Trophoblast cell (in vitro differentiated cells and primary cell): Measurements from ENCODE around the gene DNAH1.

ENCODE experiments used
- DNase-seq, 2 donors: peaks; one replicate each; pipeline ENCODE4 v3.0.0-alpha.2; 2016
- H2AFZ ChIP-seq: 2 replicates; pipeline ENCODE4 v1.6.1; 2013; ENCODE audit warnings: low read length, moderate library complexity, mild to moderate bottlenecking; ENCODE audit not compliant: insufficient read depth, poor library complexity
- H2AK5ac ChIP-seq: 2 replicates; pipeline ENCODE4 v1.6.1; 2013; ENCODE audit warnings: mild to moderate bottlenecking, low read length
- H2BK120ac ChIP-seq: 2 replicates; pipeline ENCODE4 v1.6.1; 2013; ENCODE audit warnings: low read length, mild to moderate bottlenecking, moderate library complexity; ENCODE audit not compliant: insufficient read depth, poor library complexity
- H2BK12ac ChIP-seq: 2 replicates; pipeline ENCODE4 v1.6.1; 2013; ENCODE audit warnings: mild to moderate bottlenecking, low read length, moderate library complexity
- H2BK5ac ChIP-seq: 2 replicates; pipeline ENCODE4 v1.6.1; 2013; ENCODE audit warnings: low read length, low read depth, moderate library complexity, mild to moderate bottlenecking; ENCODE audit not compliant: poor library complexity
- H3K14ac ChIP-seq: 2 replicates; pipeline ENCODE4 v1.6.1; 2013; ENCODE audit warnings: mild to moderate bottlenecking, low read length
- H3K18ac ChIP-seq: 2 replicates; pipeline ENCODE4 v1.6.1; 2013; ENCODE audit warnings: mild to moderate bottlenecking, low read length
- H3K23ac ChIP-seq: 2 replicates; pipeline ENCODE4 v1.6.1; 2013; ENCODE audit warnings: low read length
- H3K27ac ChIP-seq: 2 replicates; pipeline ENCODE4 v1.5.1; 2013; ENCODE audit warnings: low read depth, mild to moderate bottlenecking, inconsistent platforms, low read length, moderate library complexity
- H3K27me3 ChIP-seq: 2 replicates; pipeline ENCODE4 v1.6.1; 2013; ENCODE audit warnings: inconsistent platforms, mild to moderate bottlenecking, low read length, moderate library complexity; ENCODE audit not compliant: insufficient read depth
- H3K36me3 ChIP-seq, 2 experiments: 1 replicate in 1 of 2; 2 replicates in 1 of 2; pipeline ENCODE4 v1.6.1; 2013; ENCODE audit warnings: low read length in 2 of 2, mild to moderate bottlenecking in 2 of 2, moderate library complexity in 1 of 2; ENCODE audit not compliant: insufficient read depth in 2 of 2, control insufficient read depth in 1 of 2
- H3K4ac ChIP-seq: 2 replicates; pipeline ENCODE4 v1.6.1; 2013; ENCODE audit warnings: low read depth, mild to moderate bottlenecking, low read length, moderate library complexity
- H3K4me1 ChIP-seq, 2 experiments: 1 replicate in 1 of 2; 2 replicates in 1 of 2; pipeline ENCODE4 v1.6.1; 2013; ENCODE audit warnings: low read length in 2 of 2, mild to moderate bottlenecking in 2 of 2, moderate library complexity in 1 of 2; ENCODE audit not compliant: insufficient read depth in 2 of 2, control insufficient read depth in 1 of 2
- H3K4me2 ChIP-seq: 2 replicates; pipeline ENCODE4 v1.6.1; 2013; ENCODE audit warnings: inconsistent platforms, mild to moderate bottlenecking, low read length, moderate library complexity
- H3K4me3 ChIP-seq: 2 replicates; pipeline ENCODE4 v1.5.1; 2013; ENCODE audit warnings: mild to moderate bottlenecking, low read depth, low read length, inconsistent platforms
- H3K79me1 ChIP-seq: one replicate; pipeline ENCODE4 v1.6.1; 2013; ENCODE audit warnings: low read length
- H3K79me2 ChIP-seq: 2 replicates; pipeline ENCODE4 v1.6.1; 2013; ENCODE audit warnings: low read length, mild to moderate bottlenecking; ENCODE audit not compliant: control insufficient read depth, insufficient read depth, poor library complexity
- H3K9ac ChIP-seq: 2 replicates; pipeline ENCODE4 v1.6.1; 2013; ENCODE audit warnings: mild to moderate bottlenecking, low read length
- H3K9me3 ChIP-seq: 2 replicates; pipeline ENCODE4 v1.6.1; 2013; ENCODE audit warnings: low read depth, mild to moderate bottlenecking, control low read depth, inconsistent platforms, low read length; ENCODE audit not compliant: insufficient read depth
- H4K12ac ChIP-seq: 2 replicates; pipeline ENCODE4 v1.6.1; 2013; ENCODE audit warnings: low read depth, mild to moderate bottlenecking, low read length, moderate library complexity
- H4K8ac ChIP-seq: 2 replicates; pipeline ENCODE4 v1.6.1; 2013; ENCODE audit warnings: low read depth, mild to moderate bottlenecking, low read length, moderate library complexity
- H4K91ac ChIP-seq: one replicate; pipeline ENCODE4 v1.6.1; 2013; ENCODE audit warnings: low read depth, mild to moderate bottlenecking, low read length, moderate library complexity
- WGBS: extraction: QIAGEN DNeasy Blood & Tissue Kit; methylation state at CpG from one replicate; pipeline ENCODE4 v1.1.7; 2013; ENCODE audit warnings: missing lambda C conversion rate; ENCODE audit not compliant: insufficient read length, insufficient coverage; ENCODE audit errors: extremely low coverage; 5-methylcytosine and 5-hydroxymethylcytosine counted together

The DNAH1 gene

GRCh38 chr3:52406231-52406661 is 90.1 kb downstream of the DNAH1 start:
- Histone ChIP-seq H3K4me1 (peaks cover 12 to 16% of the 10 kb centered on the region in 2 experiments), H2BK120ac (no peak overlapping the region), H3K9ac (no peak overlapping the region), H3K9me3 (peaks cover 4% of the 10 kb centered on the region), H3K79me1 (peaks cover 10% of the 10 kb centered on the region), H2BK5ac (no peak overlapping the region), H3K27ac (no peak overlapping the region), H2AFZ (no peak overlapping the region), H4K12ac (no peak overlapping the region), H3K36me3 (peaks cover 66 to 69% of the 10 kb centered on the region in 2 experiments), H2BK12ac (no peak overlapping the region), H3K4me3 (no peak overlapping the region), H3K18ac (no peak overlapping the region), H3K23ac (no peak overlapping the region), H2AK5ac (no peak overlapping the region), H4K8ac (no peak overlapping the region), H4K91ac (no peak overlapping the region), H3K14ac (no peak overlapping the region), H3K4me2 (no peak overlapping the region), H3K4ac (no peak overlapping the region), H3K79me2 (peaks cover 9% of the 10 kb centered on the region), H3K27me3 (no peaks in the 10 kb centered on the region)
- WGBS: no CpG with 5 or more reads among the region's 11 CpGs
- no peak for DNase-seq

- Histone ChIP-seq H2BK5ac (no peak overlapping the region), H3K4me2 (no peak overlapping the region), H3K18ac (no peak overlapping the region), H4K12ac (no peak overlapping the region), H3K36me3 (peaks cover 59 to 62% of the 10 kb centered on the region in 2 experiments), H3K4me1 (peaks cover 13 to 17% of the 10 kb centered on the region in 2 experiments), H3K9me3 (peaks cover 4% of the 10 kb centered on the region), H2AK5ac (no peak overlapping the region), H4K8ac (no peak overlapping the region), H3K4me3 (no peak overlapping the region), H3K23ac (no peak overlapping the region), H2BK12ac (no peak overlapping the region), H2AFZ (no peak overlapping the region), H3K4ac (no peak overlapping the region), H3K27me3 (no peaks in the 10 kb centered on the region), H2BK120ac (no peak overlapping the region), H3K79me2 (peaks cover 9% of the 10 kb centered on the region), H3K79me1 (peaks cover 10% of the 10 kb centered on the region), H3K14ac (no peak overlapping the region), H4K91ac (no peak overlapping the region), H3K27ac (no peak overlapping the region), H3K9ac (no peak overlapping the region)
- no CpG with 5 or more reads among the region's 20 CpGs for WGBS
- no peak for DNase-seq
These were observed 90.8 kb downstream of the DNAH1 start for GRCh38 chr3:52406791-52407510.

GRCh38 chr3:52407779-52408178 is 91.7 kb downstream of the DNAH1 start:
- Histone ChIP-seq H2BK12ac (no peak overlapping the region), H4K12ac (no peak overlapping the region), H3K79me2 (peaks cover 9% of the 10 kb centered on the region), H2AFZ (no peak overlapping the region), H3K9me3 (peaks cover 4% of the 10 kb centered on the region), H4K91ac (no peak overlapping the region), H3K23ac (no peak overlapping the region), H3K4me3 (no peak overlapping the region), H3K79me1 (peaks cover 10% of the 10 kb centered on the region), H3K27me3 (no peaks in the 10 kb centered on the region), H3K14ac (no peak overlapping the region), H4K8ac (no peak overlapping the region), H2BK120ac (no peak overlapping the region), H3K27ac (no peak overlapping the region), H3K4me1 (peaks cover 8 to 13% of the 10 kb centered on the region in 2 experiments), H2BK5ac (no peak overlapping the region), H3K4me2 (no peak overlapping the region), H3K4ac (no peak overlapping the region), H3K36me3 (peaks cover 50 to 53% of the 10 kb centered on the region in 2 experiments), H3K18ac (no peak overlapping the region), H2AK5ac (no peak overlapping the region), H3K9ac (no peak overlapping the region)
- DNase-seq: no peak
- no CpG with 5 or more reads among the region's 3 CpGs for WGBS

GRCh38 chr3:52408466-52408865 is 92.3 kb downstream of the DNAH1 start:
- peaks cover 8 to 13% of the 10 kb centered on the region in 2 experiments for H3K4me1 ChIP-seq
- H2AFZ ChIP-seq: no peak overlapping the region
- no peak overlapping the region for H2BK5ac ChIP-seq
- no peak overlapping the region for H3K14ac ChIP-seq
- H2BK12ac ChIP-seq: no peak overlapping the region
- peak overlapping the region; percentile 8 for H3K23ac ChIP-seq
- H4K8ac ChIP-seq: no peak overlapping the region
- no peak overlapping the region for H3K4me3 ChIP-seq
- peaks cover 43 to 46% of the 10 kb centered on the region in 2 experiments for H3K36me3 ChIP-seq
- no peak overlapping the region for H2AK5ac ChIP-seq
- H4K12ac ChIP-seq: no peak overlapping the region
- WGBS: no CpG with 5 or more reads among the region's 8 CpGs
- H3K9ac ChIP-seq: no peak overlapping the region
- peaks cover 10% of the 10 kb centered on the region for H3K79me1 ChIP-seq
- H3K4ac ChIP-seq: no peak overlapping the region
- no peaks in the 10 kb centered on the region for H3K27me3 ChIP-seq
- no peak overlapping the region for H4K91ac ChIP-seq
- no peak overlapping the region for H3K18ac ChIP-seq
- H3K4me2 ChIP-seq: peak overlapping the region; percentile 78
- peaks cover 9% of the 10 kb centered on the region for H3K79me2 ChIP-seq
- H3K9me3 ChIP-seq: peaks cover 1% of the 10 kb centered on the region
- no peak overlapping the region for H2BK120ac ChIP-seq
- no peak overlapping the region for H3K27ac ChIP-seq
- no peak for DNase-seq
